Uterus (tissue), 4 donors: Measurements from ENCODE around the gene SH3PXD2A. TPM values are rescaled to one million over a fixed set of nuclear protein-coding genes. Genes with fewer than 3 reads are reported as not detected.

Source experiments
- DNase-seq, 2 donors: peaks; one replicate each; pipeline ENCODE4 v3.0.0-alpha.2; 2019 to 2020
- H3K27ac ChIP-seq, 2 donors: fragments of 200-600 bp; sonication (generic); 1 replicate in 1 of 2; 2 replicates in 1 of 2; pipeline ENCODE4 v1.5.1; 2016 to 2018
- H3K27me3 ChIP-seq, 2 donors: fragments of 200-600 bp; sonication (generic); one replicate each; pipeline ENCODE4 v1.5.1; 2018 to 2019; ENCODE audit warnings: control low read depth in 1 of 2
- H3K36me3 ChIP-seq, 2 donors: fragments of 200-600 bp; sonication (generic); one replicate each; pipeline ENCODE4 v1.5.1; 2019; ENCODE audit warnings: control low read depth in 1 of 2
- H3K4me1 ChIP-seq, 2 donors: fragments of 200-600 bp; sonication (generic); one replicate each; pipeline ENCODE4 v1.5.1; 2018 to 2019; ENCODE audit warnings: control low read depth in 1 of 2
- H3K4me3 ChIP-seq, 2 donors: fragments of 200-600 bp; sonication (generic); 1 replicate in 1 of 2; 2 replicates in 1 of 2; pipeline ENCODE4 v1.5.1; 2018 to 2019; ENCODE audit warnings: mild to moderate bottlenecking in 1 of 2
- H3K9me3 ChIP-seq, 2 donors: fragments of 200-600 bp; sonication (generic); one replicate each; pipeline ENCODE4 v1.5.1; 2019; ENCODE audit warnings: control low read depth in 1 of 2
- CTCF ChIP-seq, 4 experiments: fragments of 200-600 bp in 2 of 4; fragments of 450-650 bp in 2 of 4; sonication (generic) in 2 of 4; IDR thresholded peaks; one replicate each; pipeline ENCODE4 v1.5.1; 2016 to 2019; ENCODE audit warnings: antibody characterized with exemption in 4 of 4, mild to moderate bottlenecking in 2 of 4, moderate library complexity in 1 of 4
- POLR2A ChIP-seq, 2 donors: fragments of 450-650 bp; IDR thresholded peaks; one replicate each; pipeline ENCODE4 v1.6.1; 2016; ENCODE audit warnings: antibody characterized with exemption in 2 of 2, mild to moderate bottlenecking in 1 of 2, moderate library complexity in 1 of 2
- intact Hi-C: fragments of 100-400 bp; cut with DNase I; formaldehyde crosslinking; loops from one replicate; pipeline ENCODE4 v1.15.1; 2023; ENCODE audit warnings: low total_unique reads
- small RNA-seq: library from RNA; depleted of rRNA; stranded (forward); fragments of <200 nt; gene quantifications from one replicate; pipeline ENCODE3, GENCODE V24; 2016
- total RNA-seq, 4 donors: library from RNA; depleted of rRNA in 3 of 4; stranded (reverse); fragments of >200 nt in 3 of 4; gene quantifications; one replicate each; pipeline versions ENCODE4 v1.1.0 to v1.2.4, GENCODE V29; 2014 to 2023
- donor health status: DM: yes; HTN: yes; CAD: no.

The SH3PXD2A gene
- total RNA-seq, 4 donors from 2014 or later, result 12.6 to 117 (median 46.6) TPM

GRCh38 chr10:103546401-103546800 is 309.0 kb downstream of the SH3PXD2A start:
- H3K36me3 ChIP-seq, result no peaks in the 10 kb centered on the region
- intact Hi-C loops, result no loop called here
- peaks cover 6 to 15% of the 10 kb centered on the region in 2 donors for H3K4me1 ChIP-seq
- TF ChIP-seq POLR2A (IDR thresholded peaks at IDR 0.05), result no peak
- no peak for TF ChIP-seq CTCF (IDR thresholded peaks at IDR 0.05)
- DNase-seq, result peak in 1 of 2 donors; percentile 7
- no peaks in the 10 kb centered on the region for H3K27me3 ChIP-seq
- H3K27ac ChIP-seq, result peak overlapping the region; percentile 73 to 84
- no peak overlapping the region for H3K4me3 ChIP-seq
- no peaks in the 10 kb centered on the region for H3K9me3 ChIP-seq

GRCh38 chr10:103545771-103546281 is 309.6 kb downstream of the SH3PXD2A start:
- H3K4me1 ChIP-seq, result peaks cover 6 to 15% of the 10 kb centered on the region in 2 donors
- H3K27ac ChIP-seq, result peak overlapping the region in 1 of 2 donors; percentile 84
- H3K9me3 ChIP-seq, result no peaks in the 10 kb centered on the region
- no peaks in the 10 kb centered on the region for H3K36me3 ChIP-seq
- H3K27me3 ChIP-seq, result no peaks in the 10 kb centered on the region
- intact Hi-C loops, result no loop called here
- H3K4me3 ChIP-seq, result no peak overlapping the region
- TF ChIP-seq CTCF (IDR thresholded peaks at IDR 0.05) (no peak), POLR2A (IDR thresholded peaks at IDR 0.05) (no peak)
- DNase-seq, result peak in 1 of 2 donors; percentile 12

- intact Hi-C loops, result no loop called here
- Histone ChIP-seq H3K27me3 (no peaks in the 10 kb centered on the region), H3K9me3 (no peaks in the 10 kb centered on the region), H3K27ac (peak overlapping the region in 1 of 2 donors; percentile 84), H3K4me3 (no peak overlapping the region), H3K4me1 (peaks cover 6 to 15% of the 10 kb centered on the region in 2 donors), H3K36me3 (no peaks in the 10 kb centered on the region)
- peak in 1 of 2 donors; percentile 8 for DNase-seq
- TF ChIP-seq CTCF (IDR thresholded peaks at IDR 0.05) (no peak), POLR2A (IDR thresholded peaks at IDR 0.05) (no peak)
These were observed 310.0 kb downstream of the SH3PXD2A start for GRCh38 chr10:103545366-103545765.

- Histone ChIP-seq H3K27me3 (no peaks in the 10 kb centered on the region), H3K4me1 (peaks cover 6 to 15% of the 10 kb centered on the region in 2 donors), H3K4me3 (no peak overlapping the region), H3K9me3 (no peaks in the 10 kb centered on the region), H3K36me3 (no peaks in the 10 kb centered on the region), H3K27ac (peak overlapping the region in 1 of 2 donors; percentile 84)
- TF ChIP-seq POLR2A (IDR thresholded peaks at IDR 0.05) (no peak), CTCF (IDR thresholded peaks at IDR 0.05) (no peak)
- DNase-seq, result peak in 1 of 2 donors; percentile 13
- intact Hi-C loops, result no loop called here
These were observed 310.6 kb downstream of the SH3PXD2A start for GRCh38 chr10:103544657-103545310.

Small RNA genes within 50 kb of the gene (small RNA-seq; reads per million reads assigned to genes)
- not detected for gene RF00019

Other genes with a start within 250 kb of the SH3PXD2A start
- 10 to 100 TPM; 20.0 to 29.2 (median 27.0) TPM for gene STN1, start 62.6 kb upstream of the SH3PXD2A start, total RNA-seq
- 10 to 100 TPM; 30.9 to 78.7 (median 52.1) TPM for gene SLK, start 111.6 kb upstream of the SH3PXD2A start, total RNA-seq
- 1 to 10 TPM in 1 of 4 donors, under 1 TPM in 2, not detected in 1; under 0.01 to 2.9 (median 0.98) TPM for gene COL17A1, start 230.3 kb upstream of the SH3PXD2A start, total RNA-seq